Neural cell (in vitro differentiated cells): Measurements from ENCODE around the gene EDA. TPM values are rescaled to one million over a fixed set of nuclear protein-coding genes. Genes with fewer than 3 reads are reported as not detected.

ENCODE experiments used
- H2AFZ ChIP-seq: fragments of 200-600, 300-800 bp; sonication (generic), shearing (Covaris generic); 2 replicates; pipeline ENCODE4 v1.6.0; 2014; ENCODE audit warnings: low read depth, mild to moderate bottlenecking, antibody characterized with exemption, low read length, moderate library complexity
- H3F3A ChIP-seq: fragments of 200-600 bp; shearing (Covaris generic); 2 replicates; pipeline ENCODE4 v1.6.1; 2016; ENCODE audit warnings: mild to moderate bottlenecking, moderate library complexity, mixed read lengths, antibody characterized with exemption, low read length; ENCODE audit not compliant: insufficient read depth, poor library complexity, severe bottlenecking
- H3K27ac ChIP-seq: fragments of 200-600, 300-800 bp; sonication (generic), shearing (Covaris generic); 2 replicates; pipeline ENCODE4 v1.5.1; 2014; ENCODE audit warnings: mild to moderate bottlenecking, low read length, moderate library complexity
- H3K27me3 ChIP-seq: fragments of 300-800, 200-600 bp; sonication (generic), shearing (Covaris generic); 2 replicates; pipeline ENCODE4 v1.6.0; 2014; ENCODE audit warnings: mild to moderate bottlenecking, low read depth, low read length, moderate library complexity; ENCODE audit not compliant: insufficient read depth
- H3K36me3 ChIP-seq: fragments of 300-800, 200-600 bp; sonication (generic), shearing (Covaris generic); 2 replicates; pipeline ENCODE4 v1.5.1; 2014; ENCODE audit warnings: mild to moderate bottlenecking, antibody characterized with exemption, low read length, moderate library complexity; ENCODE audit not compliant: insufficient read depth
- H3K4me2 ChIP-seq: fragments of 300-800, 200-600 bp; sonication (generic), shearing (Covaris generic); 2 replicates; pipeline ENCODE4 v1.6.0; 2014; ENCODE audit warnings: mild to moderate bottlenecking, low read length
- H3K4me3 ChIP-seq: fragments of 300-800, 200-600 bp; sonication (generic), shearing (Covaris generic); 2 replicates; pipeline ENCODE4 v1.5.1; 2014; ENCODE audit warnings: mild to moderate bottlenecking, low read length, moderate library complexity
- H3K79me2 ChIP-seq: fragments of 200-600 bp; shearing (Covaris generic); replicated peaks from 2 replicates; pipeline ENCODE4 v1.6.0; 2014; ENCODE audit warnings: mild to moderate bottlenecking, low read length, moderate library complexity; ENCODE audit not compliant: insufficient read depth
- H3K9ac ChIP-seq: fragments of 300-800, 200-600 bp; sonication (generic), shearing (Covaris generic); 2 replicates; pipeline ENCODE4 v1.6.1; 2016; ENCODE audit warnings: mild to moderate bottlenecking, low read length, mixed read lengths
- H3K9me2 ChIP-seq: fragments of 200-600 bp; shearing (Covaris generic); 2 replicates; pipeline ENCODE4 v1.6.1; 2016; ENCODE audit warnings: mild to moderate bottlenecking, low read length, mixed read lengths; ENCODE audit not compliant: insufficient read depth
- H3K9me3 ChIP-seq: fragments of 200-600, 300-800 bp; sonication (generic), shearing (Covaris generic); 2 replicates; pipeline ENCODE4 v1.6.1; 2016; ENCODE audit warnings: mild to moderate bottlenecking, mixed run types, low read length, moderate library complexity, mixed read lengths
- H4K20me1 ChIP-seq: fragments of 200-600 bp; shearing (Covaris generic); 2 replicates; pipeline ENCODE4 v1.6.1; 2016; ENCODE audit warnings: mild to moderate bottlenecking, mixed run types; ENCODE audit not compliant: insufficient read depth
- CTCF ChIP-seq: fragments of 450-650 bp; IDR thresholded peaks from 2 replicates; pipeline ENCODE4 v1.5.1; 2014; ENCODE audit warnings: antibody characterized with exemption, mild to moderate bottlenecking, moderate library complexity; ENCODE audit not compliant: poor library complexity, severe bottlenecking
- EP300 ChIP-seq: fragments of 450-650 bp; conservative IDR thresholded peaks from 2 replicates; pipeline ENCODE4 v1.6.1; 2014; ENCODE audit warnings: antibody characterized with exemption, mild to moderate bottlenecking, moderate library complexity; ENCODE audit not compliant: poor library complexity, severe bottlenecking
- EZH2 ChIP-seq: fragments of 200-600, 300-800 bp; shearing (Covaris generic), sonication (generic); IDR thresholded peaks from 2 replicates; pipeline ENCODE4 v1.6.1; 2014; ENCODE audit warnings: antibody characterized with exemption, low read length, borderline replicate concordance, mild to moderate bottlenecking; ENCODE audit not compliant: insufficient read depth, poor library complexity, severe bottlenecking
- MXI1 ChIP-seq: fragments of 450-650 bp; conservative IDR thresholded peaks from 2 replicates; pipeline ENCODE4 v1.6.1; 2014; ENCODE audit warnings: antibody characterized with exemption, mild to moderate bottlenecking; ENCODE audit not compliant: poor library complexity, severe bottlenecking
- POLR2AphosphoS5 ChIP-seq: IDR thresholded peaks from 2 replicates; pipeline ENCODE4 v1.6.1; 2012
- RAD21 ChIP-seq: fragments of 450-650 bp; conservative IDR thresholded peaks from 2 replicates; pipeline ENCODE4 v1.6.1; 2014; ENCODE audit warnings: antibody characterized with exemption, mild to moderate bottlenecking, moderate library complexity
- REST ChIP-seq: IDR thresholded peaks from 2 replicates; pipeline ENCODE4 v1.6.1; 2012; ENCODE audit warnings: borderline replicate concordance
- SMC3 ChIP-seq: fragments of 450-650 bp; conservative IDR thresholded peaks from 2 replicates; pipeline ENCODE4 v1.6.1; 2014; ENCODE audit warnings: antibody characterized with exemption, mild to moderate bottlenecking, moderate library complexity; ENCODE audit not compliant: poor library complexity
- TAF1 ChIP-seq: IDR thresholded peaks from 2 replicates; pipeline ENCODE4 v1.6.1; 2012; ENCODE audit warnings: low read depth
- polyA plus RNA-seq: library from polyadenylated mRNA; depleted of rRNA; stranded (reverse); fragments of >200 nt; gene quantifications from 2 replicates; pipeline ENCODE4 v1.2.3, GENCODE V29; 2014

The EDA gene
- polyA plus RNA-seq, 1 donor from 2014 or later = 1.1 TPM

DNA sequence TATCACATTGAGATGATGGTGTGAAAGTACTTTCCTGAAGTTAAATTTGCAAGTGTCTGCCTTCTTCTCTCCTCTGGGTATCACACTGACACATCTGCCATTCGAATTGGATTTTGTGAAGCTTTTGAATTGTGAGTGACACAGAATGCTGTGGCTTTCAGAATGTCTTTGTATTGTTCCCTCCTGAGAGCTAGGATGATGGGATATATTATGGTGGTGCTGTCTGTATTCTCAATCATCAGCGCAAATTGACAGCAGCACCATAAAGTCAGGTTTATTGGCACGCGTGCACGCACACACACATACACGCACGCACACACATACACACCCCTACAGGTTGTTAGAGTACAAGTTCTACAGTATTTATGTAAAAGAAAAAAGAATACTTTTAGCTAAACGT lies 290.5 kb downstream of the EDA start:
- no peak overlapping the region for H2AFZ ChIP-seq
- H3K27me3 ChIP-seq = no peaks in the 10 kb centered on the region
- no peak overlapping the region for H3K9ac ChIP-seq
- no peak overlapping the region for H3K4me2 ChIP-seq
- H3K36me3 ChIP-seq = no peaks in the 10 kb centered on the region
- H3K79me2 ChIP-seq = no peaks in the 10 kb centered on the region
- H3K27ac ChIP-seq = no peak overlapping the region
- no peaks in the 10 kb centered on the region for H4K20me1 ChIP-seq
- H3K4me3 ChIP-seq = no peak overlapping the region
- H3K9me2 ChIP-seq = no peaks in the 10 kb centered on the region
- no peaks in the 10 kb centered on the region for H3F3A ChIP-seq
- TF ChIP-seq EZH2 = no peak
- no peak for TF ChIP-seq REST
- no peak for TF ChIP-seq CTCF
- no peak for TF ChIP-seq MXI1
- TF ChIP-seq RAD21 = no peak
- TF ChIP-seq POLR2AphosphoS5 = peak; percentile 83
- peak; percentile 96 for TF ChIP-seq EP300
- H3K9me3 ChIP-seq = no peaks in the 10 kb centered on the region

DNA sequence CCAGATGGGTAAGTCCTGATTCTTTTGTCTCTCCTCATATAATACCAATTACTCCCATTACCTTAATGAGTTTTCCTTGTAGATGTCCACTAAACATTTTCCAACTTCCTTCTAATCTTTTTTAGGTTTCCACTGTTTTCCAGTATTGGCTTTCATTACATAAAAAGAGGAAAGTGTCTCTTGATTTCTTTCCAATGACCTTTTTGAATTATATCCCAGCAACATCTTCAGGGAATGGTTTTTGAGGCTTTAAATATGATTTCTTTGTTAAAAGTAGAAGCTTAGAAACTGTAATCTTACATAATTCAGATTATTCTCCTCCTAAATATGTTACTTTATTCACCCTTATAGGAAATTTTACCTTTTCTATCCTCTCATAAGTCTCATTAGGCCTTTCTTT lies 298.9 kb downstream of the EDA start:
- no peaks in the 10 kb centered on the region for H3K27me3 ChIP-seq
- no peak overlapping the region for H3K4me3 ChIP-seq
- H3K79me2 ChIP-seq = no peaks in the 10 kb centered on the region
- no peak overlapping the region for H2AFZ ChIP-seq
- no peak overlapping the region for H3K4me2 ChIP-seq
- H4K20me1 ChIP-seq = no peaks in the 10 kb centered on the region
- no peaks in the 10 kb centered on the region for H3K9me3 ChIP-seq
- H3K9ac ChIP-seq = no peak overlapping the region
- H3F3A ChIP-seq = no peaks in the 10 kb centered on the region
- TF ChIP-seq EZH2 (no peak), POLR2AphosphoS5 (no peak), MXI1 (no peak), SMC3 (no peak), TAF1 (no peak), EP300 (no peak), RAD21 (no peak), REST (no peak), CTCF (no peak)
- no peak overlapping the region for H3K27ac ChIP-seq
- H3K36me3 ChIP-seq = no peaks in the 10 kb centered on the region
- H3K9me2 ChIP-seq = no peaks in the 10 kb centered on the region
